Epithelial cell of prostate (primary cell): ENCODE results near the gene SLC44A4.
A peak's percentile ranks its signal among the peaks of the same experiment; 100 is the strongest.

Experiments
- DNase-seq: peaks from one replicate; pipeline ENCODE4 v3.0.0-alpha.2; 2011; ENCODE audit warnings: low read depth, low spot score
- H3K27ac ChIP-seq: fragments of 450-650 bp; 2 replicates; pipeline ENCODE4 v1.5.1; 2017; ENCODE audit warnings: mild to moderate bottlenecking

SLC44A4 gene

DNA sequence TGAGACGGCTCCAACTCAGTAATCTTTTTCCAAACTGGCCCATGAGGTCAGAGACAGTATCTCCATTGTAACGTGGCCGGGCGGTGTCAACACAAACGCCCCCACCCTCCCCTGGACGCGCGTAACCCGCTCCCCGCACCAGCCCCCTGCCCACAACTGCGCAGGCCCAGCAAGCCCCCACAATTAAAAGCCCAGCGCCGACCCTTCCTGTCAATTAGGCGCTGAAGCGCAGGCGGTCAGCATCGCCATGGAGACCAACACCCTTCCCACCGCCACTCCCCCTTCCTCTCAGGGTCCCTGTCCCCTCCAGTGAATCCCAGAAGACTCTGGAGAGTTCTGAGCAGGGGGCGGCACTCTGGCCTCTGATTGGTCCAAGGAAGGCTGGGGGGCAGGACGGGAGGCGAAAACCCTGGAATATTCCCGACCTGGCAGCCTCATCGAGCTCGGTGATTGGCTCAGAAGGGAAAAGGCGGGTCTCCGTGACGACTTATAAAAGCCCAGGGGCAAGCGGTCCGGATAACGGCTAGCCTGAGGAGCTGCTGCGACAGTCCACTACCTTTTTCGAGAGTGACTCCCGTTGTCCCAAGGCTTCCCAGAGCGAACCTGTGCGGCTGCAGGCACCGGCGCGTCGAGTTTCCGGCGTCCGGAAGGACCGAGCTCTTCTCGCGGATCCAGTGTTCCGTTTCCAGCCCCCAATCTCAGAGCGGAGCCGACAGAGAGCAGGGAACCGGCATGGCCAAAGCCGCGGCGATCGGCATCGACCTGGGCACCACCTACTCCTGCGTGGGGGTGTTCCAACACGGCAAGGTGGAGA lies 63.6 kb downstream of the SLC44A4 start, which contains the start of the genes HSPA1A and HSPA1L:
Gene HSPA1A (plus strand): TSS at position 519 of the 814 bp plus-strand sequence. CDS start 214 bp downstream, at position 733.
Gene HSPA1L (minus strand): TSS at position 259 of the 814 bp plus-strand sequence. CDS start 3,311 bp downstream, outside the sequence.
- DNase-seq: peak; percentile 79
- peak within 1 kb of the TSS; percentile 90 for H3K27ac ChIP-seq

DNA sequence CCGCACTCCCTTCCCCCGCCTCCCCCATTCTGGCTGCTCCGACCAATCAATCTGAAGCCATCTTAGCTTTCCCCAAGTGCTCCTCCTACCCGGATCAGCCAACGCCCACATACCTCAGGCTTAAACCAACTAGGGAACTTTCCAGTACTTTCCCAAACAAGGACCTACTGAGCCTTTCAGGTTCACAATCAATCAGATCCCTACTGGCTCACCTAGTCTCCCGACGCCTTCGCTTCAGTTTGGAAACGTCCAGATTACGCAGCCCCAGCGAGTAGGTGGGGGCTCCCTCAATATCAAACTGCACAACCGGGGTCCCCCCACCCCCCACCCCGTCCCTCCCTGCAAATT lies 64.1 kb downstream of the SLC44A4 start:
- peak overlapping the region; percentile 90 for H3K27ac ChIP-seq
- peak; percentile 93 for DNase-seq

DNA sequence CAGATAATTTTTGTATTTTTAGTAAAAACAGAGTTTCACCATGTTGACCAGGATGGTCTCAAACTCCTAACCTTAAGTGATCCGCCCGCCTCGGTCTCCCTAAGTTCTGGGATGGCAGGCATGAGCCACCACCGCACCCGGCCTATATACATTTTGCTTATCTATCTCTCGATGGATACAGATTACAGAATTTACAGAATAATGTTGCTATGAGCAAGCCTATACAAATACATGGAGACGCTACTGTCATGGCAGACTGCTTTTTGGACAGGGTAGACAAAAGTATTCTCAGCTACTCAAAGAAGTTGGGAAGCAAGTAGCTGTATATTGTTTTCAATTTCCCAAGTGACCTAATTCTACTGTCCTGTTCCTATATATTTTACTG lies 65.3 kb downstream of the SLC44A4 start:
- H3K27ac ChIP-seq: peak overlapping the region; percentile 90
- DNase-seq: no peak
